ENCODE data around the gene SERPINB7.

The SERPINB7 gene

GRCh38 chr18:63788447-63789096 lies 13.4 kb downstream of the SERPINB7 start:
- Histone ChIP-seq H3K27me3 (replicated peaks; ENCODE audit: control insufficient read depth, insufficient read depth, low read length) (no peaks in the 10 kb centered on the region), H3K36me3 (ENCODE audit: control insufficient read depth, insufficient read depth, low read length) (no peaks in the 10 kb centered on the region), H3K4me3 (replicated peaks; ENCODE audit: low read depth, low read length) (no peak overlapping the region)
- no peak for TF ChIP-seq CTCF (IDR thresholded peaks at IDR 0.05; ENCODE audit: insufficient read depth, low read length, poor library complexity, severe bottlenecking)
- no peak for DNase-seq (ENCODE audit: extremely low read depth, insufficient read length)

GRCh38 chr18:63789327-63789726 lies 14.1 kb downstream of the SERPINB7 start:
- TF ChIP-seq CTCF (IDR thresholded peaks at IDR 0.05; ENCODE audit: insufficient read depth, low read length, poor library complexity, severe bottlenecking): no peak
- Histone ChIP-seq H3K4me3 (replicated peaks; ENCODE audit: low read depth, low read length) (no peak overlapping the region), H3K36me3 (ENCODE audit: control insufficient read depth, insufficient read depth, low read length) (no peaks in the 10 kb centered on the region), H3K27me3 (replicated peaks; ENCODE audit: control insufficient read depth, insufficient read depth, low read length) (no peaks in the 10 kb centered on the region)
- DNase-seq (ENCODE audit: extremely low read depth, insufficient read length): no peak

- Histone ChIP-seq H3K4me3 (replicated peaks; ENCODE audit: low read depth, low read length) (no peak overlapping the region), H3K36me3 (ENCODE audit: control insufficient read depth, insufficient read depth, low read length) (no peaks in the 10 kb centered on the region), H3K27me3 (replicated peaks; ENCODE audit: control insufficient read depth, insufficient read depth, low read length) (no peaks in the 10 kb centered on the region)
- no peak for DNase-seq (ENCODE audit: extremely low read depth, insufficient read length)
- no peak for TF ChIP-seq CTCF (IDR thresholded peaks at IDR 0.05; ENCODE audit: insufficient read depth, low read length, poor library complexity, severe bottlenecking)
Measured at GRCh38 chr18:63795606-63796005, 20.4 kb downstream of the SERPINB7 start.

GRCh38 chr18:63799189-63799588 lies 24.0 kb downstream of the SERPINB7 start:
- H3K36me3 ChIP-seq (ENCODE audit: control insufficient read depth, insufficient read depth, low read length): no peaks in the 10 kb centered on the region
- no peaks in the 10 kb centered on the region for H3K27me3 ChIP-seq (replicated peaks; ENCODE audit: control insufficient read depth, insufficient read depth, low read length)
- no peak for DNase-seq (ENCODE audit: extremely low read depth, insufficient read length)
- TF ChIP-seq CTCF (IDR thresholded peaks at IDR 0.05; ENCODE audit: insufficient read depth, low read length, poor library complexity, severe bottlenecking): no peak
- no peak overlapping the region for H3K4me3 ChIP-seq (replicated peaks; ENCODE audit: low read depth, low read length)

GRCh38 chr18:63801343-63801742 lies 26.1 kb downstream of the SERPINB7 start:
- Histone ChIP-seq H3K36me3 (ENCODE audit: control insufficient read depth, insufficient read depth, low read length) (no peaks in the 10 kb centered on the region), H3K4me3 (replicated peaks; ENCODE audit: low read depth, low read length) (no peak overlapping the region), H3K27me3 (replicated peaks; ENCODE audit: control insufficient read depth, insufficient read depth, low read length) (no peaks in the 10 kb centered on the region)
- DNase-seq (ENCODE audit: extremely low read depth, insufficient read length): no peak
- no peak for TF ChIP-seq CTCF (IDR thresholded peaks at IDR 0.05; ENCODE audit: insufficient read depth, low read length, poor library complexity, severe bottlenecking)

- no peak for DNase-seq (ENCODE audit: extremely low read depth, insufficient read length)
- no peaks in the 10 kb centered on the region for H3K27me3 ChIP-seq (replicated peaks; ENCODE audit: control insufficient read depth, insufficient read depth, low read length)
- no peak for TF ChIP-seq CTCF (IDR thresholded peaks at IDR 0.05; ENCODE audit: insufficient read depth, low read length, poor library complexity, severe bottlenecking)
Measured at GRCh38 chr18:63808125-63808524, 32.9 kb downstream of the SERPINB7 start.

More at GRCh38 chr18:63808125-63808524, 32.9 kb downstream of the SERPINB7 start:
- no peaks in the 10 kb centered on the region for H3K36me3 ChIP-seq (ENCODE audit: control insufficient read depth, insufficient read depth, low read length)
- no peak overlapping the region for H3K4me3 ChIP-seq (replicated peaks; ENCODE audit: low read depth, low read length)
